Stimulated activated CD4-positive, alpha-beta T cell treated with anti-CD3 and anti-CD28 coated beads, Interleukin-2, amount 100 ng/mL, for 24 hours (primary cell): ENCODE measurements around the gene EEF1B2.
"Not testable (repeated sequence)": the region's sequence is repeated elsewhere in the genome, so short reads cannot be mapped to it uniquely, and the experiment has no call there.

ENCODE experiments used
- DNase-seq, 2 donors: peaks; one replicate each; pipeline ENCODE4 v3.0.0-alpha.2; 2020

Gene EEF1B2

DNA sequence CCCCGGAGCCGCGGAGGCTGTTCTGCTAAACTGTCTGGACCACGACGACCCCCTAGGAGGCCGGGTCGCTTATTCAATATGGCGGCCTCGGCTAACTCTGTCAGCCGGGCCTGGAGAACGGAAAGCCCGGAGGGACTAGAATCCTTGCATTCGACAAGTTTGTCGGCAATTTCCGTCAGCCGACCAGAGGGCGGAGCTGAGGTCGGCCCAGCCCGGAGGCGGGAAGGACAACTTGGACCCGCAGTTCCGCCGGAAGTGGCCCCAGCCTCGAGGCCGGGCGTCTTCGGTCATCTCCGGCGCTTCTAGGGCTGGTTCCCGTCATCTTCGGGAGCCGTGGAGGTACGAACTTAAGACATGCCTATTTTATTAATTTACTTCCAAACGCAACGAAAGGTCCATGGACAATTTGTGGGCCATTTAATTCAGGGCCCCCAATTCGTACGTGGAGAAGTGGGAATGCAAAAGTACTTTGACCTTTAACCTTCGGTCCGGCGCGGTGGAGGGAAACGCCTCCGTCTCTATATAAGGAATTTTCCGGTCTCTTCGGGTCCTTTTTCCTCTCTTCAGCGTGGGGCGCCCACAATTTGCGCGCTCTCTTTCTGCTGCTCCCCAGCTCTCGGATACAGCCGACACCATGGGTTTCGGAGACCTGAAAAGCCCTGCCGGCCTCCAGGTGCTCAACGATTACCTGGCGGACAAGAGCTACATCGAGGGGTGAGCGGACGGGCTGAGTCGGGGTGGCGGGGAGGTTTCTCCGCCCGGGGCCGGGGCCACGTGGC, at the start of gene EEF1B2, which contains the start of gene NDUFS1:
Gene EEF1B2 (plus strand): TSS at position 550 of the 779 bp plus-strand sequence. CDS start 85 bp downstream, at position 635.
Gene NDUFS1 (minus strand): TSS at position 99 of the 779 bp plus-strand sequence. CDS start 5,766 bp downstream, outside the sequence.
- peak; percentile 96 to 97 for DNase-seq

DNA sequence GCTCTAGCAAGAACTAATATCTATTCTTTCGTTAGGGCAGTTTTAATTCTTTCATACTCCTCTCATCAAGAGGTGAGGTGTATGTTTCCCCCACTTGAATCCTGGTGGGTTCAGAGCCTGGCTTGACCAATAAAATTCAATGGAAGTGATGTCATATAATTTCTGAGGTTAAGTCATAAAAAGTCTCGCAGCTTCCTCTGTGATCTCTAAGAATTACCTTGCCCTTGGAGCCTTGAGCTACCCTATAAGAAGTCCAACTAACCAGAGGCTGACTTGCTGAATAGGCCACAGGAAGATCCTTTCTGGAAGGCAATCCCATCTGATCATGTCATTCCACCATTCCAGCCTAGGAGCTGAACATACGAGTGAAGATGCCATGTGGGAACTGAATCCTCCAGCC, 47.6 kb upstream of the EEF1B2 start:
- no peak for DNase-seq

DNA sequence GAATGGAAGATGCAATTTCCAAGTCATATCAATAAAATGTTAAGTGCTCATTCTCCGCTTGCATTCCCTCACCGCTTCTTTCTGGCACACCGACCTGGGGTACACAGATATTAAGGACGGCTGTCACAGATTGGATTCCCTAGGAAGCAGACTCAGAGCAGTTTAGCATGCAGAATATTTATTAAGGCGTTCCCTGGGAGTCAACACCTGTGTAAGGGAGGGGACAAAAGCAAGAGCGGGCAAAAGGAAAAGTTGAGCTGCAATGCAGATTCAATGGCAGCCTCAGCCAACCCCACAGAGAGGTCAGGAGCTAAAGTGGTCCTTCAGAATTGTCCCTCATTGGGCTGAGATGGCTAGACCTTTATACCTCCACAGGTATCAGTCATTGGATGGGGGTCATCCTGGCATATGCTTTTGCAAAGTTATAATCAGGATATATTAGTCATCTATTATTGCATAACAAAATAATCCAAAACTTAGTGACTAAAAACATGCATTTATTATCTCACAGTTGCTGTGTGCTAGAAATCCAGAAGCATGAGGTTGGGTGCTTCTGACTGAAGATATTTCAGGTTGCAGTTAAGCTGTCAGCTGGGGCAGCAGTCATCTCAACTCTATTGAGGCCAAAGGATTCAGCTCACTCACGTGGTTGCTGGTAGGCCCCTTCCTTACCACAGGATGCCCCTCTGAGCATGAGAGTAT, 46.7 kb upstream of the EEF1B2 start:
- DNase-seq, result no peak

DNA sequence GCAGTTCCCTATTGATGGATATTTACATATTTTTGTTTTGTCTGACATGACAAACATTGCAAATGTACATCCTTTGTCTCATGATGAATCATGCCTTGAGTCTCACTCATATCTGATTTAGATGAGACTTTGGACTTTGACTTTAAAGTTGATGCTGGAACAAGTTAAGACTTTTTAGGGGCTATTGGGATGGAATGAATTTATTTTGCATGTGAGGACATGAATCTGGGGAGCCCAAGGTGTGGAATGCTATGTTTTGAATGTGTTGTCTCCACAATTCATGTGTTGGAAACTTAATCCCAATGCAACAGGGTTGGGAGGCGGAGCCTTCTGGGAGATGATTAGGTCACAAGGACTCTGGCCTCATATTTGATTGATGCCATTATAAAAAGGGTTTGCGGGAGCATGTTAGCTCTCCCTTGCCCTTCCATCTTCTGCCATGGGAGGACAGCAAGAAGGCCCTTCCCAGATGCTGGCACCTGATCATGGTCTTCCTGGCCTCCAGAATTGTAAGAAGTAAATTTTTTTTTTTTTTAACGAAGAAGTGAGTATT, 44.6 kb upstream of the EEF1B2 start:
- DNase-seq, result no peak

DNA sequence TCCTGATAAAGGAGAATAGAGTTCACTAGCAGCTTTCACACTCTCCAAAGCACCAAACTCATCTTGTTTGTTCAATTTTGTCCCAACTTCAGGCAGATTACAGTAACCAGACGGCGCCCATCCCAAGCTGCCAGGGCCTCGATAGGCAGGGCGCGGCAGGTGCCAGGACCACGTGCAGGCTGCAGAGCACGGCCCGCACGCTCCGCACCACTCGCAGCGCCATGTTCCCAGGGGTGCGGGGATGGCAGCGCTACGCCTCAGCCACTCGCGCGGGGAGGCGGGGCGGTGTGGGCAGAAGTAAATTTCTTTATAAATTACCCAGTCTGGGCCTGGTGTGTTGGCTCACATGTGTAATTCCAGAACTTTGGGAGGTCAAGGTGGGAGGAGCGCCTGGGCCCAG, 43.4 kb upstream of the EEF1B2 start:
- no peak for DNase-seq

DNA sequence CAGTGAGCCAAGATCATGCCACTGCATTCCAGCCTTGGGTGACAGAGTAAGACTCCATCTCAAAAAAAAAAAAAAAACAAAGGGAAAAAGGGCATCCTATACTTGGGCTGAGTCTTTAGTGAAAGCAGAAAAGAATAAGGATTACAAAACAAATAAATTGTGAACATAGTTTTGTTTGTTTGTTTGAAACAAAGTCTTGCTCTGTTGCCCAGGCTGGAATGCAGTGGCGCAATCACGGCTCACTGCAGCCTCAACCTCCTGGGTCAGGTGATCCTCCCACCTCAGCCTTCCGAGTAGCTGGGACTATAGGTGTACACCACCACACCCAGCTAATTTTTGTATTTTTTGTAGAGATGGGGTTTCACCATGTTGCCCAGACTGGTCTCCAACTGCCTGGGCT, 37.1 kb upstream of the EEF1B2 start:
- DNase-seq, result not testable (repeated sequence)

DNA sequence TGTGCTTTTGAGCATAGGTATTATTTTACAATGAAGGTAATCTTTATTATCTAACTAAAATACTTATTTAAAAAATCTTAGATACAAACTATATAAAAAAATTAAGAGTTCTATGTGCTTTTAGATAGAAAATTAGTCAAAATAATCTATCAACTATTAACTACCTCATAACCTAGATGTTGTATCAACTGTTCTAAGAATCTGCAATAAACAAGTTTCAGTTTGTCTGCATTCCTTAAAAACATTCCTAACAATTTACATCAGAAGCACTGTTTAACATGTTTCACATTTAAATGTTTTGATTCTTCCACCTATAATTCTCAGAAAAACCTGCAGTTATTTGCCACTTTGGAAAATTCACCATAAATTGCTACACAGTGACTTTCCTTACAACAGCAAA, 33.8 kb upstream of the EEF1B2 start:
- DNase-seq, result no peak

DNA sequence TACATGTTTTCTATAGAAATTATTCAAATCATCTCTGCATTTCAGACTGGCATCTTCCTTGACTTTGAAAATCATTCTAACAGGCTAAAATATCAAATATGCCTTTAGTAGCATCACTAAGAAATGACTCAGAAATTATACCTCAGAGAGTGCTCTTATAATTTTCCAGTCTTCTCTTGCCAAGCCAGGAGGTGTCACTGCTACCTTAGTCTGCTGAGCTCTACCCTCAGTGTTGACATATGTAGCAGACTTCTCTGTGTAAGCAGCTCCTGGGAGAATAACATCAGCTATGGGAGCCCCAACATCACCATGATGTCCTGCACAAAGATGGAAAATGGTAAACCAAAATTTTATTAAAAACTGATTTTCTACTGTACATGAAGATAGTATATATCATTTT, 32.0 kb upstream of the EEF1B2 start:
- no peak for DNase-seq

DNA sequence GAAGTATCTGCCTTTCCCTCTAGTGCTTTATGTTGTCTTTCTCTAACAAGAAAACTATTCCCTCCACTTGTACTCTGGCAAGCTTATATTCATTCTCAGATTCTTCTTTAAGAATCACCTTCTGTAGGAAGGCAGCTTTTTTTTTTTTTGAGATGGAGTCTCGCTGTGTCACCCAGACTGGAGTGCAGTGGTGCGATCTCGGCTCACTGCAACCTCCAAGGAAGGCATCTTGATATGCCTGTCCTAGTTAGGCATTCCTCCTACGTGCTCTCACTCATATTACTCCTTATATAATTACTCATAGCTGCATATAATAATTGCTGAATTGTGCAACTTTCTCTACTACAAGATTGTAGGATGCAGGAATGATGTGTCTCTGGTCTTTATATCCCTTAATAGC, 16.2 kb upstream of the EEF1B2 start:
- no peak for DNase-seq

DNA sequence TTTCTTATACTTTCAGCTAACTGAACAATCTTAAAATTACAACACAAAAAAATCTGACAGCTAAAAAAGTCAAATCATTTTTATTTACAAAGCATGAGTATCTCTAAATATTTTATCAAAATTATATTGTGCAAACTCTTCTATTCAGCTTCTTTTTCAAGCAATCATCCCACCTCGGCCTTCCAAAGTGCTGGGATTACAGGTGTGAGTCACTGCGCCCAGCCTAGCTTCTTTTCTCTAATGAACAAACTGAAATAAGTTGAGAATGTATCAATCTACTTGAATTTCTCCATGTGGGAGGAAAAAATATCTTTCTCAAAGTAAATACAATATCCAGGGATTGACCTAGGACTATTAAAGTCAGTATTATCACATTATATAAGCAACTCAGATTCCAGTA, 15.3 kb upstream of the EEF1B2 start:
- DNase-seq, result no peak

DNA sequence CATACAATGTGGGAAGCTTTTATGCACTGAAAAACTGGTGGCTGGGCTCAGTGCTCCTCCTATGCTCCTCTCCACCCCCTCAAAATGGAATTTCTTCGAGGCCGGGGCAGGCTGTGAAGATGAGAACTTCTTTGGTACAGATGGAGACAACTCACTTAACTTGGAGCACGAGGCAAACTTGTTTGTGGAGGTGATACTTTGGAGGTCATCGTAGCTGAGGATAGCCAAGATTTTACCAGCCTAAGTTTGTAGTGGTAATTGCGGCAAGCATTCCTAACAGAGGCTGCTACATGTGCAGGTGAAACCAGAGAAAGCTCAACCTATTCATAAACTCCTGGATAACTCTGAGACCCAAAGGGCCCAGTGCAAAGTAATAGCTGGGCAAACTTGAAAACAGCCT, 14.0 kb upstream of the EEF1B2 start:
- no peak for DNase-seq

DNA sequence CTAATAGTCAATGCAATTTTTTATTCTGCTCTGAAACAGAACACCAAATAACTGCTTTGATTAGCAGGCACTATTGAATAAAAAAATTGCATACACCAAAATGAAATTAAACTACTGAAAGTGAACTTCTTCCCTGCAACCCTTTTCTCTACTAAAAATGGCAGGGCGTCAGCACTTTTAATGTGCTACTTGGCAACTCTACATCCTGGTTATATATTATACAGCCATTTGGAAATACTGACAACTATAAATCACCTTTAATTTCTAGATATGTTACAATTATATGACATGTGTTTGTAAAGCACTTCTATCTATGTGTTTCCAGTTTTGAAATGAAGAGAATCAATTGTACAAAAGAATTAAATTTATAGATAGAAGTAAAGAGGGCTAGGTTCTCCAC, 10.4 kb upstream of the EEF1B2 start:
- no peak for DNase-seq

DNA sequence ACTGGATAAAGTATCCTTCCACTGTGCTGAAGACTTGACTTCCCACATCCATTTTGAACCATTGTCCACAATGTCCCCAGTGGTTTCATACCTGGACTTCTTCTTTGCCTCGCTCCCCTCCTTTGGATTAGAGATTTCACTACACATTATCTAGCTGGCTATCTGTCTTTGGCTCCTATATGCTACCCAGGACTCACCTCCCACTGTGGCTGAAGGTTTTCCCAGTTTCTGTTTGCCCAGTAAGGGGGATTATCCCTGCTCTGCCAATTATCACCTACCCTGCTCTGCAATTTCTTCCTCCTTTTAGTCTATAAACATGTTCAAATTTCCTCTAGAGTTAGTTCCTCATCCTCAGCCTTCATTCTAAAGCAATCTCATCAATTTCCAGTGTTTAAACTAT, 9.5 kb upstream of the EEF1B2 start:
- DNase-seq, result no peak

DNA sequence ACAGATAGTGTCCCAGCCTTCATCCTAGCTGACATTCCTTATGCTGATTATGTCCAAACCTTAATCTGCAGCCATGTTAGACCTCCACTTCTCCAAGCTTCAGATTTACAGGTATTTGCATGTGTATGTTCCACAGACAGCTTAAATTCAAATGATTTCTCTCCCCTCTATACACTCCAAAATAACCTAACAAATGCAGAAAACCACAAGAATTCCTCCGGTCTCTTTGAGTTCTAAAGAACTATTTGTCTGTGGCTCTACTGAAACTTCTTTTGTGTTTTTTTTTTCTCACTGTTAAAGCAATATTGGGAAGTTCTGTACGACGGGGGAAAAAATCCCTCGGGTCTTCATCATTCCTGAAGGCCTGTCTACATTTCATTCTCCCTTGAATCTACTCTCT, 9.1 kb upstream of the EEF1B2 start:
- no peak for DNase-seq

DNA sequence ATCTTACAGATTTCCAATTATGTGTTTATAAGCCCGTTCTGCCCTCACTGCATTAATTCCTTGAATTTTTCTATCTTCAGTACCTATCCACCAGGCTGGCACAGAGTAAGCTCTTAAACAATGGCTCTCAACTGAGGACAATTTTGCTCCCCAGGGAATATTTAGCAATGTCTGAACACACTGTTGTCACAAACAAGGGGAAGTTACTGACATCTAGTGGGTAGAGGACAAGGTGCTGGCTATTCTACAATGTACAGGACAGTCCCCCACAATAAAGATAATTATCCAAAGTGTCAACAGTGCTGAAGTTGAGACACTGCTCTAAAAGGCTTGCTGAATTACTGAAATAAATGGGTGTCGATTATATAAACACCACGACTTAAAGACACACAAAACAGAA, 5.5 kb upstream of the EEF1B2 start:
- DNase-seq, result no peak

DNA sequence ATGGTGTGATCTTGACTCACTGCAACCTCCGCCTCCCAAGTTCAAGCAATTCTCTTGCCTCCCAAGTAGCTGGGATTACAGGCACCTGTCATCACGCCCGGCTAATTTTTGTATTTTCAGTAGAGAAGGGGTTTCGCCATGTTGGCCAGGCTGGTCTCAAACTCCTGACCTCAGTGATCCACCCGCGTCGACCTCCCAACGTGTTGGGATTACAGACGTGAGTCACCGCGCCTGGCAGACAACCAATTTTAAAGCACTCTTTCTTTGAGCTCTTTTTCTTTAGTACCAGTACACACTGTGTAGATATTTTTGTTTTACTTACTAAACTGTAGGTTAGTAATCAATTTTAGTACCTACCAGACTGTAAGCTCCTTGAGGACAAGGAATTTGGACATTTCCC, 2.7 kb upstream of the EEF1B2 start:
- DNase-seq, result not testable (repeated sequence)

DNA sequence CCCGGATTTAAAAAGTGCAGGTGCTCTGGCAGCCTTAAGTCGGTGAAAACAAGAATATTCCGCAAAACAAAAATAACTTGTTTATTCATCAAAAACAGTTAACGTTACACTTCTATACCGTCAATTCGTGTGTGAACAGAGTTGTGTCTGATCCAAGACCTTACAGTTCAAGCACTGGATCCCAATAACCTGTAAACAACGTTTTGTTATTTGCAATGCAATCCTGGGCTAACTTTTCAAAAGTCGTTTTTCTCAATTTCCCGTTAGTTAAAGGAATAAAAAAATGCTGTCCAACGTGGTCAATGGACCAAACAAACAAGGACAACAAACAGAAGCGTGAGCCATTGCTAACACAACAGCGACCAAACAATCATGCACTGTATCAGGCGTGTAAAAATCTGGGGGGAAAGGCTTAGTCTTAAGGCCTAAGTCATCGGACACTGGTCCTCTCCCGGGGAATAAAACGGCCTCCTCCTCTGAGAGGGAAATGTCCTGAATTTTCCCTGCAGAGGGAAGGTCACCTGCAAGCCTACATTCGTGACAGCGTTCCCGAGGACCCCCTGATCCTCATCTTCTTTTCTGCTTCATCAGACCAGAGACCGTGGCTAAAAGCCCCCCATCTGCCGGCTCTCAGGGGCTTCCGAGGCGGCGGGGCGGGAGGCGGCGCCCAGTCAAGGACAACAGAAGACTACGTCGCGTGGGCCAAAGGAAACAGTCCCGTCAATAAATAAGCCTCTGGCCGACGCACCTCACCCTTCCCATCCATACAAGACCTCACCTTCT, 941 bp upstream of the EEF1B2 start:
- no peak for DNase-seq

DNA sequence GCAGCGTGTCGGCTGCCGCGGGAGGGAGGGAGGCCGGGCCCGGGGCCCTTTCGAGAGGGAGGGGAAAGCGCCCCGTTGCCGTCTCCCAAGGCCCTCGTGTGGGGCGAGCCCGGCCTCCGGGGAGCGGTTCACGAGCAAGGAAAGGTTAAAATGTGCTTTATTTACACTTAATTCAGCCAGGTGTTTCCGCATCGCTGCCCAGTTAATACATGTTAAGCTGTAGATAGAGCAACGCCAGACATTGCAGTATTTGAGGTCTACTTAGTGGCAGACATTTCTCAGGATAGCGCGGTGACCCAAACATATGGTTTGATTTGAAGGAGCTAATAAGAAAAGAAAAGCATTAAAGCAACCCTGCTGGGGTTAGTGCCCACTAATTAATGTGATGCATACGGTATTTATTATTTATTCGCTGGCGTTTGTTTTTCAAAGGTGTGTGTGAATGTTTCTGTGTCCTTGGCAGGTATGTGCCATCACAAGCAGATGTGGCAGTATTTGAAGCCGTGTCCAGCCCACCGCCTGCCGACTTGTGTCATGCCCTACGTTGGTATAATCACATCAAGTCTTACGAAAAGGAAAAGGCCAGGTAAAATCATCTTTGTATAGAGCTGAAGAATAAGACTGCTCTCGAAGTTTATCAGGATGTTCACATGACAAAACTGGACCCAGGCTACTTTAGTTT, 571 bp downstream of the EEF1B2 start:
- peak in 1 of 2 donors; percentile 70 for DNase-seq

DNA sequence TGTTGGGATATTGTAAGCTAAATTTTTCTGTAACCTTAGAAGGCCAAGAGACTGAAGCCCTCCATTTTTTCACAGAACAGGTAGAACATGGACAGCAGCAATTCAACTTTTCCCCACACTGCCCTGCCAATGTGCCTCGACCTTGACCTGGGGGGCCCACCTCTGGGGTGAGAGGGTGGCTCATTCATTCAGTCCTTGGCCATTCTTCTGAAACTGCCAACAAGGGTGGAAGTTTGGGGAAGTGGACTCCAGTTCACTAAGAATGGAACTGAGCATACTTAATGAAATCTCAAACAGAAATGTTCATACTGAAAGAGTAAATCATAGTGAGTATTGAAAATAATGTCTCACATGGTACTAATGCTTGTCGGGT, 1.1 kb downstream of the EEF1B2 start:
- DNase-seq, result peak in 1 of 2 donors; percentile 20

DNA sequence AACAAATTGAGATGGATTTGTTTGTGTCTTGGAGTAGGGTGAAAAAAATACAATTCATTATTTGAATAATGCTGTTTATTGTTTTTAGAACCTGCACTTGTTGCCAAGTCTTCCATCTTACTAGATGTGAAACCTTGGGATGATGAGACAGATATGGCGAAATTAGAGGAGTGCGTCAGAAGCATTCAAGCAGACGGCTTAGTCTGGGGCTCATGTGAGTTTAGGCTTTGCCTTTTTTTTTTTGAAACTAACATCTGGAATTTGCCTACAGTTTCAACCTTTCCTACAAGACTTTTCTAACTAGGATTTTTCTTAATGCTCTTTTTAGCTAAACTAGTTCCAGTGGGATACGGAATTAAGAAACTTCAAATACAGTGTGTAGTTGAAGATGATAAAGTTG, 2.7 kb downstream of the EEF1B2 start:
- not testable (repeated sequence) for DNase-seq

DNA sequence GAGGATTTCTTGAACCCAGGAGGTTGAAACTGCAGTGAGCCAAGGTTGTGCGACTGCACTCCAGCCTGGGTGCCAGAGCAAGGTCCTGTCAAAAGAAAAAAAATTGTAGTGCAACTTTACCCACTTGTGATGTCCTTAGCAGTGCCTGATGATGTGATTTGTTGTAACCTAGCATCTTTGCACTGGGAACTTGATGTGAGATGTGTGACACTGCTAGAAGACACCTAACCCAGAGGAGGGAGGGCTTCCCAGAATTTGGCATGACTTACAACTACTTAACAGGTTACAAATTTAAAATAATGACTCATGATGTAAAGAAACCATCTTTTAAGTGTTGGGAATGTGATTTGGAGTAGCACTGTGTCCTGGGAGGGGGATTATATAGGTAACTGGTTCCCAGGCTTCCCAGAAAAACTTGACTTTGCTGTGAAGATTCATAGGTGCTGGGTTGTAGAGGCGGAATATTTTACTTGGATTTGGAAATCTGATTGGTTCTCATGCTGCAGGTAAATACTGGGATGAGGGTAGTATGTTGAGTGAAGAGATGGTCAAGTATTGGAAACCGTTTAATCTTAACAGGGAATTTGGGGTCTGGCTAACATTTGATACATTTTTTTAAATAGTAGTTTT, 3.7 kb downstream of the EEF1B2 start:
- DNase-seq, result no peak

DNA sequence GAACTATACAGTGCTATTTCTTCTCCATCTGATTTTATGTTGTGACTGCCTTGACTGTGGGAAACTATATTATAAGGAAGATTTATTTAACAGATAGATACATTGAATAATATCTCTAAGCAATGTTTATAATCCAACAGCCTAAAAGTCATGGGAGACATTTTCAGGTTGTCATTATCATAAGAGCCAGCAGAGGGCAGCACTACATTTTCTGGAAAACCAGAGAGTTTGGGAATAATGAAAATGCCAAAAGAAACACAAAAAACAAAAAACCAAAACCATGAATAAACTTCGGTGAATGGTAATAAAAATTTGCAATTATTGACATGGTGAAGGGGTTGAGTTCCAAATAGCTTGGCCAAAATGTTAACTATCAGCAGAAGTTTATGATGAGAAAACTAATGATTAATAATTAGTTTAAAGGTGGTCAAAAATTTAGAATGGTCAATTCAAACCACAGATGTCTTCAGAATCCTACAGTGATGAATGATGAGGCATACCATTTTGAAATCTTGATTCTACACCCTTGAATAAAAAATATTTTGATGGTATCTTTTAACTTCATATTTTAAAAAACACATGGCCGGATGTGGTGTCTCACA, 4.7 kb downstream of the EEF1B2 start:
- DNase-seq, result peak in 1 of 2 donors; percentile 44
